Activated naive CD4-positive, alpha-beta T cell treated with anti-CD3 and anti-CD28 coated beads, Interleukin-2, amount 50 U/mL, for 72 hours (primary cell): ENCODE measurements around the gene ARMC3. TPM values are rescaled to one million over a fixed set of nuclear protein-coding genes. Genes with fewer than 3 reads are reported as not detected.

Experiments
- ATAC-seq, 2 donors: fragments of 150-1000 bp; cut with Tn5 transposase; 2 replicates each; pipeline ENCODE4 v1.10.0; 2021; ENCODE audit warnings: mild to moderate bottlenecking in 2 of 2, moderate library complexity in 2 of 2
- DNase-seq, 2 donors: peaks; one replicate each; pipeline ENCODE4 v3.0.0; 2021 to 2022; ENCODE audit warnings: low spot score in 2 of 2
- H3K27ac Mint-ChIP-seq, 2 donors: one replicate each; pipeline ENCODE4 v1.8.0; 2022; ENCODE audit warnings: mild to moderate bottlenecking in 2 of 2, mixed read lengths in 2 of 2
- H3K36me3 Mint-ChIP-seq, 2 donors: one replicate each; pipeline ENCODE4 v1.8.0; 2022; ENCODE audit warnings: mixed read lengths in 2 of 2
- H3K9me3 Mint-ChIP-seq, 2 donors: one replicate each; pipeline ENCODE4 v1.8.0; 2022; ENCODE audit warnings: mixed read lengths in 2 of 2
- total RNA-seq, 2 donors: library from RNA; stranded (reverse); gene quantifications; one replicate each; pipeline ENCODE4 v1.2.3, GENCODE V29; 2022

Gene ARMC3
- total RNA-seq, 2 donors from 2014 or later: not detected

GRCh38 chr10:22962817-22963216, 35.0 kb downstream of the ARMC3 start:
- ATAC-seq (no peak), DNase-seq (no peak)
- H3K27ac Mint-ChIP-seq: no peak overlapping the region
- no peaks in the 10 kb centered on the region for H3K36me3 Mint-ChIP-seq
- no peaks in the 10 kb centered on the region for H3K9me3 Mint-ChIP-seq

GRCh38 chr10:22969704-22970103, 41.9 kb downstream of the ARMC3 start:
- no peak for ATAC-seq
- no peak overlapping the region for H3K27ac Mint-ChIP-seq

GRCh38 chr10:22976534-22976933, 48.7 kb downstream of the ARMC3 start:
- no peaks in the 10 kb centered on the region for H3K9me3 Mint-ChIP-seq
- DNase-seq (no peak), ATAC-seq (no peak)
- no peak overlapping the region for H3K27ac Mint-ChIP-seq
- no peaks in the 10 kb centered on the region for H3K36me3 Mint-ChIP-seq

More at GRCh38 chr10:22969704-22970103, 41.9 kb downstream of the ARMC3 start:
- no peaks in the 10 kb centered on the region for H3K9me3 Mint-ChIP-seq
- H3K36me3 Mint-ChIP-seq: no peaks in the 10 kb centered on the region
- no peak for DNase-seq

GRCh38 chr10:22977751-22978150, 49.9 kb downstream of the ARMC3 start:
- H3K9me3 Mint-ChIP-seq: no peaks in the 10 kb centered on the region
- DNase-seq: no peak
- no peak for ATAC-seq
- H3K27ac Mint-ChIP-seq: no peak overlapping the region
- H3K36me3 Mint-ChIP-seq: no peaks in the 10 kb centered on the region

GRCh38 chr10:22978287-22978686, 50.4 kb downstream of the ARMC3 start:
- DNase-seq (no peak), ATAC-seq (no peak)
- Mint-ChIP-seq H3K36me3 (no peaks in the 10 kb centered on the region), H3K27ac (no peak overlapping the region), H3K9me3 (no peaks in the 10 kb centered on the region)

GRCh38 chr10:22978918-22979317, 51.1 kb downstream of the ARMC3 start:
- Mint-ChIP-seq H3K27ac (no peak overlapping the region), H3K36me3 (no peaks in the 10 kb centered on the region), H3K9me3 (no peaks in the 10 kb centered on the region)
- no peak for ATAC-seq
- DNase-seq: no peak

- Mint-ChIP-seq H3K36me3 (no peaks in the 10 kb centered on the region), H3K9me3 (no peaks in the 10 kb centered on the region), H3K27ac (no peak overlapping the region)
- ATAC-seq (no peak), DNase-seq (no peak)
Observed at GRCh38 chr10:22980822-22981221, 53.0 kb downstream of the ARMC3 start.

GRCh38 chr10:22984066-22984465, 56.2 kb downstream of the ARMC3 start:
- DNase-seq (no peak), ATAC-seq (no peak)
- Mint-ChIP-seq H3K9me3 (no peaks in the 10 kb centered on the region), H3K27ac (no peak overlapping the region), H3K36me3 (no peaks in the 10 kb centered on the region)

- ATAC-seq (no peak), DNase-seq (no peak)
- no peaks in the 10 kb centered on the region for H3K9me3 Mint-ChIP-seq
- H3K27ac Mint-ChIP-seq: no peak overlapping the region
- no peaks in the 10 kb centered on the region for H3K36me3 Mint-ChIP-seq
Observed at GRCh38 chr10:22986771-22987542, 59.1 kb downstream of the ARMC3 start.

- peak; percentile 59 to 61 for ATAC-seq
- H3K27ac Mint-ChIP-seq: no peak overlapping the region
- no peaks in the 10 kb centered on the region for H3K9me3 Mint-ChIP-seq
- H3K36me3 Mint-ChIP-seq: no peaks in the 10 kb centered on the region
- DNase-seq: peak in 1 of 2 donors; percentile 79
Observed at GRCh38 chr10:22988581-22989360, 60.9 kb downstream of the ARMC3 start.

- ATAC-seq (no peak), DNase-seq (no peak)
- H3K36me3 Mint-ChIP-seq: no peaks in the 10 kb centered on the region
- H3K9me3 Mint-ChIP-seq: no peaks in the 10 kb centered on the region
- no peak overlapping the region for H3K27ac Mint-ChIP-seq
Observed at GRCh38 chr10:22990443-22990842, 62.6 kb downstream of the ARMC3 start.

GRCh38 chr10:22992075-22992474, 64.2 kb downstream of the ARMC3 start:
- DNase-seq (peak in 1 of 2 donors; percentile 26), ATAC-seq (peak; percentile 79 to 92)
- Mint-ChIP-seq H3K9me3 (no peaks in the 10 kb centered on the region), H3K27ac (no peak overlapping the region), H3K36me3 (no peaks in the 10 kb centered on the region)

- DNase-seq (no peak), ATAC-seq (no peak)
- H3K36me3 Mint-ChIP-seq: no peaks in the 10 kb centered on the region
- no peaks in the 10 kb centered on the region for H3K9me3 Mint-ChIP-seq
- H3K27ac Mint-ChIP-seq: no peak overlapping the region
Observed at GRCh38 chr10:22992621-22993020, 64.8 kb downstream of the ARMC3 start.

GRCh38 chr10:22993314-22993713, 65.5 kb downstream of the ARMC3 start:
- Mint-ChIP-seq H3K27ac (no peak overlapping the region), H3K36me3 (no peaks in the 10 kb centered on the region), H3K9me3 (no peaks in the 10 kb centered on the region)
- no peak for DNase-seq
- no peak for ATAC-seq

- no peak for ATAC-seq
- no peak for DNase-seq
- H3K27ac Mint-ChIP-seq: no peak overlapping the region
- H3K36me3 Mint-ChIP-seq: no peaks in the 10 kb centered on the region
- H3K9me3 Mint-ChIP-seq: no peaks in the 10 kb centered on the region
Observed at GRCh38 chr10:22997096-22997495, 69.2 kb downstream of the ARMC3 start.

- Mint-ChIP-seq H3K27ac (no peak overlapping the region), H3K36me3 (no peaks in the 10 kb centered on the region), H3K9me3 (no peaks in the 10 kb centered on the region)
- DNase-seq (no peak), ATAC-seq (no peak)
Observed at GRCh38 chr10:22998091-22998490, 70.2 kb downstream of the ARMC3 start.

GRCh38 chr10:22999942-23000341, 72.1 kb downstream of the ARMC3 start:
- DNase-seq (no peak), ATAC-seq (no peak)
- Mint-ChIP-seq H3K36me3 (no peaks in the 10 kb centered on the region), H3K27ac (no peak overlapping the region), H3K9me3 (no peaks in the 10 kb centered on the region)
